ENCODE data around the gene TTC39A. TPM values are rescaled to one million over a fixed set of nuclear protein-coding genes. Genes with fewer than 3 reads are reported as not detected.

The TTC39A gene
- total and polyA plus RNA-seq, 4 donors, result 16.6 to 46.8 (median 28.5) TPM

DNA sequence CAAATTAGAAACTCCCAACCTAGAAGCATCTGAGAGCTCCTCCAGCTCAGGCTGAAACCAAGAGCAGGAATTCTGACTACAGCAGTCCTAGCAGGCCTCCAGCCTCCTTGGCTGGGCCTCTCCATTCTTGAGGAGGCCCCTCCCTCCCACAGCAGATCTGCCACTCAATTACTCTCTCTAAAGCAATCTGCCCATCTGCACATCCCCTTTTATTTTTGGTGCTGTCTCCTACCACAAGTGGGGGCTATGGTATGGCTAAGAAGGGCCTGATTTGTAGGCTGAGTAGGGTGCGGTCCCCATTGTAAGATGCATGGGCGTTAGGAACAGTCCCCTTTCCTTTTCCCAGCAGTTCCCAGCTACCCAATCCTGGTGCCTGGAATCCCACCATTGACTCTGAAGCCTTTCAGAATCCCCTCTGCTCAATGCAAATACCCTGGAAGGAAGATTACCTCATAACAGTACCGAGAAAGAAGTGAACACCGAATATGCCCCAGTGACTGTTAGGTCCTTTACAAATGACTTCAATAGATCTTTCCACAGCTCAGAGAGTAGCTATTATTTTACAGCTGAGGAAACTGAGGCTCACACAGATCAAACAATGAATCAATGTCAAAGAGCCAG, 11.6 kb upstream of the TTC39A start:
- no peak for ATAC-seq (ENCODE audit: insufficient read depth, low FRiP score)
- Histone ChIP-seq H3K27me3 (ENCODE audit: control insufficient read depth in 3 of 3, insufficient read depth in 3 of 3, low read length in 2 of 3) (peaks cover 0 to 21% (median 20%) of the 10 kb centered on the region in 3 donors), H3K27ac (ENCODE audit: low read depth in 1 of 2, low read length in 1 of 2) (no peak overlapping the region), H3K9ac (ENCODE audit: insufficient read depth in 1 of 2, low read length in 2 of 2) (no peak overlapping the region), H3K36me3 (ENCODE audit: control insufficient read depth in 4 of 4, insufficient read depth in 4 of 4, low read length in 4 of 4) (no peaks in the 10 kb centered on the region), H3K4me3 (no peak overlapping the region), H3K9me3 (ENCODE audit: control insufficient read depth in 4 of 4, insufficient read depth in 3 of 4, low read length in 3 of 4) (no peaks in the 10 kb centered on the region), H3K4me1 (ENCODE audit: control insufficient read depth in 5 of 5, insufficient read depth in 5 of 5, low read length in 5 of 5) (peaks cover 0 to 5% (median 0%) of the 10 kb centered on the region in 5 donors)
- WGBS, 2 donors, result 81 to 84% methylated on average over 4 of the region's 4 CpGs
- DNase-seq, result no peak
- TF ChIP-seq, protein P1, sequence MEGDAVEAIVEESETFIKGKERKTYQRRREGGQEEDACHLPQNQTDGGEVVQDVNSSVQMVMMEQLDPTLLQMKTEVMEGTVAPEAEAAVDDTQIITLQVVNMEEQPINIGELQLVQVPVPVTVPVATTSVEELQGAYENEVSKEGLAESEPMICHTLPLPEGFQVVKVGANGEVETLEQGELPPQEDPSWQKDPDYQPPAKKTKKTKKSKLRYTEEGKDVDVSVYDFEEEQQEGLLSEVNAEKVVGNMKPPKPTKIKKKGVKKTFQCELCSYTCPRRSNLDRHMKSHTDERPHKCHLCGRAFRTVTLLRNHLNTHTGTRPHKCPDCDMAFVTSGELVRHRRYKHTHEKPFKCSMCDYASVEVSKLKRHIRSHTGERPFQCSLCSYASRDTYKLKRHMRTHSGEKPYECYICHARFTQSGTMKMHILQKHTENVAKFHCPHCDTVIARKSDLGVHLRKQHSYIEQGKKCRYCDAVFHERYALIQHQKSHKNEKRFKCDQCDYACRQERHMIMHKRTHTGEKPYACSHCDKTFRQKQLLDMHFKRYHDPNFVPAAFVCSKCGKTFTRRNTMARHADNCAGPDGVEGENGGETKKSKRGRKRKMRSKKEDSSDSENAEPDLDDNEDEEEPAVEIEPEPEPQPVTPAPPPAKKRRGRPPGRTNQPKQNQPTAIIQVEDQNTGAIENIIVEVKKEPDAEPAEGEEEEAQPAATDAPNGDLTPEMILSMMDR (IDR thresholded peaks at IDR 0.05; ENCODE audit: control extremely low read depth, extremely low read depth), result no peak

DNA sequence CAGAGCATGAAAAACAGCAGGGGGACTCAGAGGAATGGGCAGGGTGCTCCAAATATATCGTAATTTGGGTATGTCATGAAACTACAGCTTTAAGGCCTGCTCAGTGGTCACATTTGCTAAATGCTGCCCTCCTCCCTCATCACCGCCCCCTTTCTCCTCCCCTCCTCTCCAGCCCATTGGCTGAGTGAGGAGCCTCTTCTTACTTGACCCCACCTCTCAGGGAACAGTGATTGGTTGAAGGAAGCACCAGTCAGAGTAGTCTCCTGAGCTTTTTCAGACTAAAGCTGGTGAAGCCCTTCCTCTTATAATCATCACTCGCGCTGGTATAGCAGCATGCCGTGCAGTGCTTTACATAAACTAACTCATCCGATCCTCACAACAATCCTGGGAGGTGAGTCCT, 10.0 kb upstream of the TTC39A start:
- H3K4me3 ChIP-seq, result no peak overlapping the region
- no peaks in the 10 kb centered on the region for H3K36me3 ChIP-seq (ENCODE audit: control insufficient read depth in 4 of 4, insufficient read depth in 4 of 4, low read length in 4 of 4)
- 95 to 98% methylated on average over 6 of the region's 6 CpGs for WGBS, 2 donors
- H3K9ac ChIP-seq (ENCODE audit: insufficient read depth in 1 of 2, low read length in 2 of 2), result no peak overlapping the region
- TF ChIP-seq, protein P1 (IDR thresholded peaks at IDR 0.05; ENCODE audit: control extremely low read depth, extremely low read depth), result no peak
- H3K27ac ChIP-seq (ENCODE audit: low read depth in 1 of 2, low read length in 1 of 2), result no peak overlapping the region
- ATAC-seq (ENCODE audit: insufficient read depth, low FRiP score) (no peak), DNase-seq (no peak)
- peaks cover 0 to 20% (median 16%) of the 10 kb centered on the region in 3 donors for H3K27me3 ChIP-seq (ENCODE audit: control insufficient read depth in 3 of 3, insufficient read depth in 3 of 3, low read length in 2 of 3)
- H3K9me3 ChIP-seq (ENCODE audit: control insufficient read depth in 4 of 4, insufficient read depth in 3 of 4, low read length in 3 of 4), result no peaks in the 10 kb centered on the region
- peaks cover 0 to 4% (median 0%) of the 10 kb centered on the region in 5 donors for H3K4me1 ChIP-seq (ENCODE audit: control insufficient read depth in 5 of 5, insufficient read depth in 5 of 5, low read length in 5 of 5)

DNA sequence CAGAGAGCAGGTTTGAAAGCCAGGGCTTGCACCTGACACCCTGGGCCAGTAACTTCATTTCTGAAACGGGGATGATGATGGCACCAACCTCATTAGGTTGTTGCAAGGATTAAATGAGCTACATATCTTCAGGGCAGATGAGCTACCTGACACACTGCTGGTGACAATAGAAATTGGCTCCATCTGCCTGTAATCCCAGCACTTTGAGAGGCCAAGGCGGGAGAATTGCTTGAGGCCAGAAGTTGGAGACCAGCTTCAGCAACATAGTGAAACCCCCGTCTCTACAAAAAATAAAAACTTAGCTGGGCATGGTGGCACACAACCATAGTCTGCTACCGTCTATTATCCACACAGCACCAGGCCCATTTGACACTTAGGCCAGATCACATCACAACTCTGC, 6.3 kb upstream of the TTC39A start:
- Histone ChIP-seq H3K27me3 (ENCODE audit: control insufficient read depth in 3 of 3, insufficient read depth in 3 of 3, low read length in 2 of 3) (no peaks in the 10 kb centered on the region), H3K4me1 (ENCODE audit: control insufficient read depth in 5 of 5, insufficient read depth in 5 of 5, low read length in 5 of 5) (peaks cover 0 to 1% (median 0%) of the 10 kb centered on the region in 5 donors), H3K27ac (ENCODE audit: low read depth in 1 of 2, low read length in 1 of 2) (no peak overlapping the region), H3K36me3 (ENCODE audit: control insufficient read depth in 4 of 4, insufficient read depth in 4 of 4, low read length in 4 of 4) (no peaks in the 10 kb centered on the region), H3K9ac (ENCODE audit: insufficient read depth in 1 of 2, low read length in 2 of 2) (no peak overlapping the region), H3K9me3 (ENCODE audit: control insufficient read depth in 4 of 4, insufficient read depth in 3 of 4, low read length in 3 of 4) (no peaks in the 10 kb centered on the region), H3K4me3 (no peak overlapping the region)
- TF ChIP-seq, protein P1 (IDR thresholded peaks at IDR 0.05; ENCODE audit: control extremely low read depth, extremely low read depth), result no peak
- DNase-seq (no peak), ATAC-seq (ENCODE audit: insufficient read depth, low FRiP score) (no peak)
- WGBS, 2 donors, result 93 to 99% methylated on average over 4 of the region's 4 CpGs

DNA sequence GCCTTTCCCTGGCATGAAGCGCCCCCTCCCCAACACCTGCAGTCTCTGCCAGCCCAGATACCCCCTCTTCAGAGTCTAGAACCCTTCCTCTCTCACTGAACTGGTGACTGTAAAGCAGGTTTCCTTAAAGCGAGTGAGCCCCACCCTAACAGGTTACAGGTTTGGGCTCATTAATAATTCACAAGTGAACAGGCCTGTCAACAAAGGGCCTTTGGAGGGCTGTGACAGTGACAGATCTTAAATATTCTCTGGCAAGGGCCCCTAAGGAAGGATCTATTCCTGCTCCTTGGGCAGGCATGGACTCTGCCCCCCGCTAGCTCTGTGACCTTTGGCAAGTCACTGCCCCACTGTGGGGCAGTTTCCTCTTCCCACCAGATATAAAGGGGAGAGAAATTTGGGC, 5.6 kb upstream of the TTC39A start:
- no peak for ATAC-seq (ENCODE audit: insufficient read depth, low FRiP score)
- 81 to 92% methylated on average over 3 of the region's 3 CpGs for WGBS, 2 donors
- no peak for DNase-seq

More for the DNA sequence above, 5.6 kb upstream of the TTC39A start:
- Histone ChIP-seq H3K27ac (ENCODE audit: low read depth in 1 of 2, low read length in 1 of 2) (no peak overlapping the region), H3K27me3 (ENCODE audit: control insufficient read depth in 3 of 3, insufficient read depth in 3 of 3, low read length in 2 of 3) (peaks cover 0 to 3% (median under 1%) of the 10 kb centered on the region in 3 donors), H3K9ac (ENCODE audit: insufficient read depth in 1 of 2, low read length in 2 of 2) (no peak overlapping the region), H3K4me3 (no peak overlapping the region), H3K9me3 (ENCODE audit: control insufficient read depth in 4 of 4, insufficient read depth in 3 of 4, low read length in 3 of 4) (no peaks in the 10 kb centered on the region), H3K4me1 (ENCODE audit: control insufficient read depth in 5 of 5, insufficient read depth in 5 of 5, low read length in 5 of 5) (peaks cover 0 to 7% (median 0%) of the 10 kb centered on the region in 5 donors), H3K36me3 (ENCODE audit: control insufficient read depth in 4 of 4, insufficient read depth in 4 of 4, low read length in 4 of 4) (no peaks in the 10 kb centered on the region)
- TF ChIP-seq, protein P1 (IDR thresholded peaks at IDR 0.05; ENCODE audit: control extremely low read depth, extremely low read depth), result no peak
